T-cell (primary cell): ENCODE data around the gene SPTBN1. TPM values are rescaled to one million over a fixed set of nuclear protein-coding genes. Genes with fewer than 3 reads are reported as not detected.

Experiments
- ATAC-seq, 4 experiments: fragments of 200-7000 bp in 3 of 4; fragments of 150-1000 bp in 1 of 4; cut with Tn5 transposase; replicated peaks in 1 of 4; 1 replicate in 3 of 4; 2 replicates in 1 of 4; pipeline ENCODE4 v1.10.0; 2021; ENCODE audit warnings: moderate library complexity in 3 of 4, mild to moderate bottlenecking in 2 of 4, moderate number of reproducible peaks in 1 of 4
- CTCF ChIA-PET, 2 donors: fragments of 300-600 bp; sonication (Branson Sonifier 250); formaldehyde crosslinking; loops; one replicate each; lab custom pipeline; 2022; ENCODE audit warnings: antibody characterized with exemption in 2 of 2; lab: Charles Lee
- POLR2A ChIA-PET, 2 donors: fragments of 300-600 bp; sonication (Branson Sonifier 250); formaldehyde crosslinking; loops; one replicate each; lab custom pipeline; 2022; ENCODE audit warnings: antibody characterized with exemption in 2 of 2; lab: Charles Lee
- DNase-seq, 35 experiments: peaks; one replicate each; pipeline versions ENCODE4 v3.0.0 to v3.0.0-alpha.2; 2013 to 2023
- H3K27ac ChIP-seq: one replicate; pipeline ENCODE4 v1.5.1; 2013; ENCODE audit warnings: low read length
- H3K27me3 ChIP-seq, 2 experiments: replicated peaks in 1 of 2; 1 replicate in 1 of 2; 2 replicates in 1 of 2; pipeline versions ENCODE4 v1.6.1 to v1.7.0; 2013; ENCODE audit warnings: low read length in 1 of 2, mixed read lengths in 1 of 2; ENCODE audit not compliant: control insufficient read depth in 2 of 2, insufficient read depth in 2 of 2; ENCODE audit errors: extremely low read depth in 1 of 2
- H3K36me3 ChIP-seq, 2 donors: 1 replicate in 1 of 2; 2 replicates in 1 of 2; pipeline versions ENCODE4 v1.6.1 to v1.7.0; 2013; ENCODE audit warnings: low read length in 1 of 2; ENCODE audit not compliant: control insufficient read depth in 2 of 2, insufficient read depth in 1 of 2; ENCODE audit errors: extremely low read depth in 1 of 2
- H3K4me1 ChIP-seq, 2 experiments: 1 replicate in 1 of 2; 2 replicates in 1 of 2; pipeline versions ENCODE4 v1.6.1 to v1.7.0; 2013; ENCODE audit warnings: low read length in 2 of 2, mixed read lengths in 1 of 2; ENCODE audit not compliant: insufficient read depth in 2 of 2, control insufficient read depth in 1 of 2; ENCODE audit errors: extremely low read depth in 1 of 2
- H3K4me3 ChIP-seq, 2 donors: 1 replicate in 1 of 2; 2 replicates in 1 of 2; pipeline versions ENCODE4 v1.5.1 to v1.7.0; 2013; ENCODE audit warnings: mild to moderate bottlenecking in 2 of 2, low read length in 1 of 2, moderate library complexity in 1 of 2; ENCODE audit not compliant: control insufficient read depth in 1 of 2; ENCODE audit errors: extremely low read depth in 1 of 2
- H3K9me3 ChIP-seq: 2 replicates; pipeline ENCODE4 v1.7.0; 2013
- H3K27ac Mint-ChIP-seq, 2 donors: one replicate each; pipeline ENCODE4 v1.8.0; 2020 to 2021; ENCODE audit warnings: mild to moderate bottlenecking in 2 of 2, mixed read lengths in 2 of 2
- H3K27me3 Mint-ChIP-seq, 2 donors: one replicate each; pipeline ENCODE4 v1.8.0; 2021 to 2022; ENCODE audit warnings: mixed read lengths in 2 of 2
- H3K36me3 Mint-ChIP-seq: one replicate; pipeline ENCODE4 v1.8.0; 2021; ENCODE audit warnings: mixed read lengths
- H3K4me1 Mint-ChIP-seq, 3 donors: one replicate each; pipeline ENCODE4 v1.8.0; 2020 to 2022; ENCODE audit warnings: mixed read lengths in 3 of 3, mild to moderate bottlenecking in 1 of 3
- H3K4me3 Mint-ChIP-seq, 3 donors: one replicate each; pipeline ENCODE4 v1.8.0; 2020 to 2022; ENCODE audit warnings: mild to moderate bottlenecking in 3 of 3, mixed read lengths in 3 of 3, moderate library complexity in 3 of 3
- H3K9me3 Mint-ChIP-seq, 3 donors: one replicate each; pipeline ENCODE4 v1.8.0; 2020 to 2022; ENCODE audit warnings: mixed read lengths in 3 of 3
- WGBS: methylation state at CpG from one replicate; pipeline ENCODE4 v1.1.5; 2013; ENCODE audit warnings: missing lambda C conversion rate; ENCODE audit not compliant: insufficient coverage; 5-methylcytosine and 5-hydroxymethylcytosine counted together
- total RNA-seq, 35 experiments: library from RNA in 6 of 35; stranded (reverse) in 6 of 35; fragments of 120-200 nt in 1 of 35; gene quantifications; one replicate each; pipeline versions ENCODE4 v1.2.1 to v1.2.4 and lab custom pipeline; 2013 to 2026

Gene SPTBN1
- total RNA-seq, 5 donors from 2014 or later (not counting 1 experiment from before 2014, with no cell fraction given): 129 to 222 (median 139) TPM

DNA sequence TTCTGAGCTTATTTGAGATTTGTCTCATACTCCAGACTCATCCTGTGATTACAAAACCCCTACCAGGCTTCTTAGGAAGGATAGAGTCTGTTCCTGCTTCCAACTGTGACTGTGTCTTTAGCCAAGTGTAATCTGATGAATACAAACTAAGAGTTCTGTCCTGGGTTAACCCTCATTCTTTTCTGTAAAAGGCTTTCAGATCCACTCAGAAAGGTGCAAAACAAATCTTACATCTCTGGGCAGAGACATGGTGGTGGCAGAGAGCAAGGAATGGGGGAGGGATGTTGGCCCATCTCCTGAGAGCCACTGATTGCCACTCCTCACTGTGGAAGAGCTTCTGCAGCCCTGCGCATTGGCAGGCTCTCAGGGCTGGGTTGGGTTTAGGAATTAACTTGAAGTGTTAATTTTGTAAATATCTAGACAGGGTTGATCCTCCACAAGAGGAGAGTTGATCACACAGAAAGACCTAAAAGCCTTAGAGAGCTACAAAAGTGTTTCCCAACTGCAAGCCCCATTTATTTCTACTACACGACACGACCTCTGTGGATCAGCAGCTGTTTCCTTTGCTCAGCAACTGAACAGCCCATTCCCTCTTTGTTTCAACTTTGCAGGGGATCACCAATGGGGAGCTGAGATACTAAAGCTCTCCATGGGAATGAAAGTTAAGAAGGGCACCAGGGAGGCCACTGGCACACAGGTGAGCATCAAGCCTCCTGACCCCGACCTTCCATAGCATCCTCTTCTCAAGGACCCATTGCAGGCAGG, 23.7 kb upstream of the SPTBN1 start:
- no peaks in the 10 kb centered on the region for H3K9me3 ChIP-seq
- DNase-seq: no peak
- ChIA-PET CTCF (interaction anchor here in 1 of 2 donors (0.6 kb wide), 1 partner anchor 1003 kb away, joined by 3 read pairs; no protein-coding TSS in a partner anchor), POLR2A (interaction anchor here (0.6 to 0.7 kb wide), 3 partner anchors 8 to 464 kb away, joined by 3 to 5 read pairs (median 4); no protein-coding TSS in a partner anchor)
- H3K4me1 ChIP-seq: no peaks in the 10 kb centered on the region
- H3K9me3 Mint-ChIP-seq: no peaks in the 10 kb centered on the region
- no peaks in the 10 kb centered on the region for H3K36me3 ChIP-seq
- H3K27me3 ChIP-seq: peaks cover 0 to 5% of the 10 kb centered on the region in 2 experiments
- peaks cover 6 to 10% (median 6%) of the 10 kb centered on the region in 3 donors for H3K4me1 Mint-ChIP-seq
- no peak overlapping the region for H3K27ac ChIP-seq
- H3K27ac Mint-ChIP-seq: no peak overlapping the region
- no peak for ATAC-seq
- H3K36me3 Mint-ChIP-seq: no peaks in the 10 kb centered on the region
- no peak overlapping the region for H3K4me3 ChIP-seq
- WGBS: 60% methylated on average over 1 of the region's 4 CpGs
- H3K27me3 Mint-ChIP-seq: peaks cover 4 to 6% of the 10 kb centered on the region in 2 donors
- no peak overlapping the region for H3K4me3 Mint-ChIP-seq

DNA sequence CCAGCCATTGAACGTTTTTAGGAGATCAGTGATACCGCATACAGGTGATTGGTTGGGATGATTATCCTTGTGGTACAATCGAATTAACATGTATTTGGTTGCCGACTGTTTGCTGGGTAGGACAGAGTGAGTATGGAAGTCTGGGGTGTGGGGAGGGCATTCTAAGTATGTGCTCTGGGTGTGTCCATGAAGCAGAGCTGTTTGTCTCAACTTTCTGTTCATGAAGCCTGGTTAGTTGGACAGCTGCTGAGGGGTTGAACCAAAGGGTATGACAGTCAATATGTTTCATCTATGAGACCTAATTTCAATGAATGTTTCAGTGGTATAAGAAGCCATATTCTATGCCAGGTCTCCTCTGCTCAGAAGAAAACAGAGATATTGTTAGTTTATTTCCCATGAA, 21.9 kb upstream of the SPTBN1 start:
- Histone ChIP-seq H3K4me3 (no peak overlapping the region), H3K27me3 (peaks cover 0 to 5% of the 10 kb centered on the region in 2 experiments), H3K27ac (no peak overlapping the region), H3K9me3 (no peaks in the 10 kb centered on the region), H3K36me3 (no peaks in the 10 kb centered on the region), H3K4me1 (no peaks in the 10 kb centered on the region)
- ATAC-seq (no peak), DNase-seq (no peak)
- Mint-ChIP-seq H3K4me3 (no peak overlapping the region), H3K4me1 (peaks cover 6 to 10% (median 6%) of the 10 kb centered on the region in 3 donors), H3K27me3 (peaks cover 4 to 6% of the 10 kb centered on the region in 2 donors), H3K36me3 (no peaks in the 10 kb centered on the region), H3K9me3 (no peaks in the 10 kb centered on the region), H3K27ac (no peak overlapping the region)
- WGBS: 88% methylated on average over 4 of the region's 4 CpGs
- CTCF ChIA-PET: interaction anchor here in 1 of 2 donors (0.6 kb wide), 1 partner anchor 690 kb away, joined by 3 read pairs; no protein-coding TSS in a partner anchor
- POLR2A ChIA-PET: no interaction called here

DNA sequence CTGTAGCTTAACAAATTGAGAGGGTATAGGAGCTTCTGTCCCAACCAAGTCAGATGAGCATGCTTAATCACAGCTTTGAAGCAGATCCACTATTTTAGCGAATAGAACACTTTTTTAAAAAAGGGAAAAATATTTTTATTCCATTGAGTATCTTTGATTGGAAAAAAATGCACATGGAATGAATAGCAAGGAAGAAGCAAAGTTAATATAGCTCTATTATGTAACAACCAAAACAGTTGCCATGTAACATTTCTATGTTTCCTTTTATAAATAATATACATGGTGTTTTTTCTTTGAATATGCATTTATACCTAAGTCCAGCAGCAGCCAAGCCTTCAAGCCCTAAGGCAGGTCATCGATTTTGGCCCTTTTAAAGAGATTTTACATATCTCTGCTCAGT, 21.4 kb upstream of the SPTBN1 start:
- Mint-ChIP-seq H3K36me3 (no peaks in the 10 kb centered on the region), H3K4me3 (no peak overlapping the region), H3K4me1 (peaks cover 6 to 7% (median 6%) of the 10 kb centered on the region in 3 donors), H3K27me3 (peaks cover 4 to 6% of the 10 kb centered on the region in 2 donors), H3K9me3 (no peaks in the 10 kb centered on the region), H3K27ac (no peak overlapping the region)
- no peak overlapping the region for H3K4me3 ChIP-seq
- no peaks in the 10 kb centered on the region for H3K36me3 ChIP-seq
- no peak for ATAC-seq
- no peak for DNase-seq
- no peak overlapping the region for H3K27ac ChIP-seq
- WGBS: no CpG with 5 or more reads among the region's 2 CpGs
- ChIA-PET POLR2A (interaction anchor here in 1 of 2 donors (0.7 kb wide), 1 partner anchor 71 kb away, joined by 3 read pairs; no protein-coding TSS in a partner anchor), CTCF (interaction anchor here in 1 of 2 donors (0.6 kb wide), 1 partner anchor 691 kb away, joined by 3 read pairs; no protein-coding TSS in a partner anchor)
- H3K4me1 ChIP-seq: no peaks in the 10 kb centered on the region
- no peaks in the 10 kb centered on the region for H3K9me3 ChIP-seq
- peaks cover 0 to 5% of the 10 kb centered on the region in 2 experiments for H3K27me3 ChIP-seq

DNA sequence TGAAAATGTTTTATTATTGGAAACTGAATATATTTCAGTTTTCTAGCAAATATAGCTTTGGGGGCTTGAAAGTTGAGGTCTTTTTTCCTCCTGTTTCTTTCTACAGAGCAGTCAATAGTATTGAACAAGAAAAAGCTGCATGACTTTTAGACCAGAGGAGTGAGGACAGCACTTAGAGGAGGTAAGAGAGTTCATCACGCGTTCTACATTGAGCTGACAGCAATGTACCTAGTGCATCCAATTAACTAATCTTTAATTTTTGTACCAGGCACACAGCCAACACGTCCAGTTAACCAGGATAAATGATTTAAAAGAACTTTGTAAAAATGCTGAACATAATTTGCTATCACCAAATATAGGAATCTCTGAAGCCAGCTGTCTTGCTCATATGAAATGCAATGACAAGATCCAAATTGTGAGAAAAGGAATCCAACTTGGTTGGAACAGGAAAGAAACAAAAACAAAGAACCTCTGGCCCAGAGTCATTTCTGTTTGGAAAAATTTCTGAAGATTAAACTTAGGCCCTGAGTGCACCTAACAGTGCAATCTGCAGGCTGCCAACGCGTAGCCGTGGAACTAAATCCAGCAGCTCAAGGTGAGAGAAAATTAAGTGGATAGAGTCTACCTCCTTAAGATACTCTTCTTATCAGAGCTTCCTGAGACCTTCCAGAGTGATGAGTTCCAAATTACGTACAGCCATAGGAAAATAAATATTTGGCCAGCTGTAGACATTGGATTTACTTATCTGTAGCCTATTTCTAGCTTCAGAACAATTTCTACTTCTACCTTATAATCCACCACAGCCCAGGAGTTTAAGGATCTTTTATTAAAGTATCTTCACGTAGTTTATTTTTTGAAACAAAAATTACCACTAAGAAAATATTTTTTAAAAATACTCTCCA, 20.6 kb upstream of the SPTBN1 start:
- DNase-seq (no peak), ATAC-seq (no peak)
- POLR2A ChIA-PET: interaction anchor here in 1 of 2 donors (0.7 kb wide), 1 partner anchor 70 kb away, joined by 3 read pairs; no protein-coding TSS in a partner anchor
- Mint-ChIP-seq H3K4me3 (no peak overlapping the region), H3K36me3 (no peaks in the 10 kb centered on the region), H3K27me3 (peaks cover 4% of the 10 kb centered on the region in 2 donors), H3K27ac (no peak overlapping the region), H3K4me1 (no peaks in the 10 kb centered on the region), H3K9me3 (no peaks in the 10 kb centered on the region)
- WGBS: no CpG with 5 or more reads among the region's 8 CpGs
- H3K9me3 ChIP-seq: no peaks in the 10 kb centered on the region
- no peaks in the 10 kb centered on the region for H3K4me1 ChIP-seq
- H3K36me3 ChIP-seq: no peaks in the 10 kb centered on the region
- CTCF ChIA-PET: interaction anchor here in 1 of 2 donors (0.6 kb wide), 1 partner anchor 305 kb away, joined by 3 read pairs; no protein-coding TSS in a partner anchor
- H3K27me3 ChIP-seq: no peaks in the 10 kb centered on the region
- H3K27ac ChIP-seq: no peak overlapping the region
- H3K4me3 ChIP-seq: no peak overlapping the region

DNA sequence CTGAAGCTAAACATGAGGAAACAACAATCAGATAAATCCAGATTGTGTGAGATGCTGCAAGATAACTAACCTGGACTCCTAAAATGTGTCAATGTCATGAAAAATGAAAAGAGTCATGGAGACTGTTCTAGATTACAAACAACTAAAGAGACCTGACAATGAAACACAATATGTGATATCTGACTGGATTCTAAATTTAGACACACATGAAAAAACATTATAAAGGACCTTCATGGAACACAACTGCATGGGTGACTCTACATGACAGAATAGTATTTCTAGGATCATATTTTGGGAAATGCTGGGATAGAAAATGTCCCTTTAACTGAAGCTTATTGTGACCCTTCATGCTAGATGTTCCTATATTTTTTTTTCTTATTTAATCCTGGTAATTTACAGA, 18.5 kb upstream of the SPTBN1 start:
- no peak overlapping the region for H3K4me3 ChIP-seq
- H3K27me3 ChIP-seq: no peaks in the 10 kb centered on the region
- H3K9me3 Mint-ChIP-seq: no peaks in the 10 kb centered on the region
- H3K4me1 Mint-ChIP-seq: no peaks in the 10 kb centered on the region
- H3K4me1 ChIP-seq: no peaks in the 10 kb centered on the region
- no peaks in the 10 kb centered on the region for H3K36me3 ChIP-seq
- H3K27ac Mint-ChIP-seq: no peak overlapping the region
- POLR2A ChIA-PET: interaction anchor here in 1 of 2 donors (0.6 kb wide), 1 partner anchor 55 kb away, joined by 9 read pairs; no protein-coding TSS in a partner anchor
- no peak overlapping the region for H3K27ac ChIP-seq
- H3K9me3 ChIP-seq: no peaks in the 10 kb centered on the region
- no peak for ATAC-seq
- no peak for DNase-seq
- CTCF ChIA-PET: no interaction called here
- no peaks in the 10 kb centered on the region for H3K36me3 Mint-ChIP-seq
- H3K4me3 Mint-ChIP-seq: no peak overlapping the region
- H3K27me3 Mint-ChIP-seq: peaks cover 2 to 4% of the 10 kb centered on the region in 2 donors

DNA sequence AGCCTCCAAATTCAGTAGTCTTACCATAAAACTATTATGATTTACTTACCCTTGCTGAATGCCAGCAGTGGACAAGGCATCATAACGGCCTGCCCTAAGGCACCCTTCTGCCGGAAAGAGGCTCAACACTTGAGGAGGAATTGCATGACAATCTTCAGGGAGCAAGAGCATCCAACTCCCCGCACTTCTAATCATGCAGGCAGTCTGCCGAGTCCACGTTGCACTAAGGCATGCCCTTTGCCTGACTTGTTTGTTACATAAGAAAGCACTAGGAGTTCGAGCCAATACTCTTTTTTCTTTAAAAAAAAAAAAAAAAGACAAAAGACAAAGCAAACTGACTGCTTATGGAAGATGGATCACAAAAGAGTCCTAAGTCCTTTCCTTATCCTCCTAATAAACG, 17.9 kb upstream of the SPTBN1 start:
- WGBS: 100% methylated on average over 1 of the region's 7 CpGs
- no peak overlapping the region for H3K4me3 Mint-ChIP-seq

More for the DNA sequence above, 17.9 kb upstream of the SPTBN1 start:
- H3K27me3 ChIP-seq: no peaks in the 10 kb centered on the region
- ChIA-PET CTCF (no interaction called here), POLR2A (no interaction called here)
- no peak overlapping the region for H3K4me3 ChIP-seq
- no peak for ATAC-seq
- H3K4me1 ChIP-seq: no peaks in the 10 kb centered on the region
- Mint-ChIP-seq H3K9me3 (no peaks in the 10 kb centered on the region), H3K27me3 (peaks cover 2 to 4% of the 10 kb centered on the region in 2 donors), H3K27ac (no peak overlapping the region), H3K36me3 (no peaks in the 10 kb centered on the region), H3K4me1 (no peaks in the 10 kb centered on the region)
- H3K9me3 ChIP-seq: no peaks in the 10 kb centered on the region
- H3K36me3 ChIP-seq: no peaks in the 10 kb centered on the region
- H3K27ac ChIP-seq: no peak overlapping the region
- no peak for DNase-seq
